HepG2 (cell line): ENCODE data around the gene POP7. TPM values are rescaled to one million over a fixed set of nuclear protein-coding genes. Genes with fewer than 3 reads are reported as not detected.
A peak's percentile ranks its signal among the peaks of the same experiment; 100 is the strongest.

Source experiments
- AGO2 ChIP-seq: fragments of 200-400 bp; formaldehyde crosslinking; optimal IDR thresholded peaks from 2 replicates; pipeline ENCODE3; 2017; ENCODE audit warnings: mild to moderate bottlenecking, low read depth, low read length, moderate library complexity
- BATF2 ChIP-seq: sonication (generic); formaldehyde crosslinking; IDR thresholded peaks from 2 replicates; pipeline ENCODE4 v1.8.0; 2022; ENCODE audit warnings: mild to moderate bottlenecking, missing genetic modification reagents, moderate library complexity
- CBX5 ChIP-seq: sonication (generic); formaldehyde crosslinking; IDR thresholded peaks from 2 replicates; pipeline ENCODE4 v1.4.0; 2020; ENCODE audit warnings: missing genetic modification reagents, borderline replicate concordance
- CREB1 ChIP-seq, 2 experiments: fragments of 450-650 bp in 1 of 2; IDR thresholded peaks; 2 replicates each; pipeline ENCODE4 v1.6.1; 2016 to 2017; ENCODE audit warnings: control low read depth in 1 of 2, mild to moderate bottlenecking in 1 of 2, missing compliant biosample characterization in 1 of 2, missing genetic modification characterization in 1 of 2
- DMAP1 ChIP-seq: IDR thresholded peaks from 2 replicates; pipeline ENCODE4 v1.6.1; 2016
- HOMEZ ChIP-seq: IDR thresholded peaks from 2 replicates; pipeline ENCODE4 v1.6.1; 2016; ENCODE audit warnings: low read depth
- PHF20 ChIP-seq: sonication (generic); formaldehyde crosslinking; IDR thresholded peaks from 2 replicates; pipeline ENCODE4 v1.5.0; 2020; ENCODE audit warnings: mild to moderate bottlenecking, missing genetic modification reagents
- PHF8 ChIP-seq: sonication (generic); formaldehyde crosslinking; IDR thresholded peaks from 2 replicates; pipeline ENCODE4 v1.5.0; 2020; ENCODE audit warnings: missing genetic modification reagents
- POLR2G ChIP-seq: fragments of 200-400 bp; formaldehyde crosslinking; IDR thresholded peaks from 2 replicates; pipeline ENCODE4 v1.6.1; 2018; ENCODE audit warnings: mild to moderate bottlenecking, low read depth, low read length, moderate library complexity
- SYNCRIP ChIP-seq: fragments of 200-400 bp; formaldehyde crosslinking; IDR thresholded peaks from 2 replicates; pipeline ENCODE4 v1.6.1; 2018; ENCODE audit warnings: mild to moderate bottlenecking, low read depth, low read length; ENCODE audit not compliant: insufficient read depth
- TCF12 ChIP-seq, 2 experiments: fragments of 450-650 bp in 1 of 2; sonication (generic) in 1 of 2; formaldehyde crosslinking in 1 of 2; IDR thresholded peaks; 2 replicates each; pipeline versions ENCODE4 v1.6.1 to v1.8.0; 2017 to 2022; ENCODE audit warnings: antibody characterized with exemption in 1 of 2, mild to moderate bottlenecking in 1 of 2, missing genetic modification reagents in 1 of 2, moderate library complexity in 1 of 2
- TMF1 ChIP-seq: sonication (generic); formaldehyde crosslinking; IDR thresholded peaks from 2 replicates; pipeline ENCODE4 v1.8.1; 2022; ENCODE audit warnings: low read depth, missing genetic modification reagents
- TP53 ChIP-seq: sonication (generic); formaldehyde crosslinking; conservative IDR thresholded peaks from 2 replicates; pipeline ENCODE4 v1.4.0; 2020; ENCODE audit warnings: missing genetic modification reagents
- ZBTB10 ChIP-seq: sonication (generic); formaldehyde crosslinking; IDR thresholded peaks from 2 replicates; pipeline ENCODE4 v1.4.0; 2020; ENCODE audit warnings: missing genetic modification reagents, borderline replicate concordance
- ZBTB42 ChIP-seq: sonication (generic); formaldehyde crosslinking; IDR thresholded peaks from 2 replicates; pipeline ENCODE4 v1.5.0; 2020; ENCODE audit warnings: mild to moderate bottlenecking, missing genetic modification reagents
- ZBTB43 ChIP-seq: sonication (generic); formaldehyde crosslinking; conservative IDR thresholded peaks from 2 replicates; pipeline ENCODE4 v1.4.0; 2020; ENCODE audit warnings: missing genetic modification reagents
- ZGPAT ChIP-seq: IDR thresholded peaks from 2 replicates; pipeline ENCODE4 v1.6.1; 2016; ENCODE audit warnings: mild to moderate bottlenecking
- ZNF564 ChIP-seq: sonication (generic); formaldehyde crosslinking; IDR thresholded peaks from 2 replicates; pipeline ENCODE4 v1.8.1; 2023; ENCODE audit warnings: mild to moderate bottlenecking, missing genetic modification reagents
- polyA plus RNA-seq, 8 experiments: library from polyadenylated mRNA; depleted of rRNA in 3 of 8; stranded (reverse) in 7 of 8; unstranded in 1 of 8; fragments of >200 nt; fragmentation: Illumina TruSeq in 4 of 8; extraction: Trizol in 4 of 8; gene quantifications; 2 replicates each; pipeline versions ENCODE4 v1.2.1 to v1.2.3, GENCODE V29; 2011 to 2016; ENCODE audit warnings: low read depth in 4 of 8, missing spikeins in 1 of 8, mixed read lengths in 1 of 8; ENCODE audit not compliant: insufficient read depth in 1 of 8
- total RNA-seq, 5 experiments: library from RNA; depleted of rRNA; stranded (reverse); fragments of >200 nt; fragmentation: Illumina TruSeq; extraction: Trizol; gene quantifications; 2 replicates each; pipeline ENCODE4 v1.2.3, GENCODE V29; 2016; ENCODE audit warnings: low read depth in 1 of 5

The POP7 gene
- total and polyA plus RNA-seq, 2 of the 13 experiments (the other 11 are each of a cell fraction or from before 2014, with no cell fraction given), result 63.9 to 91.1 TPM

GRCh38 chr7:100705753-100706671 lies at the start of gene POP7 (continued):
- TF ChIP-seq POLR2G (peak; percentile 89), ZNF564 (CRISPR knock-in tag) (peak; percentile 77), TP53 (no peak), ZBTB43 (CRISPR knock-in tag) (peak; percentile 9; the same call in 1 of the 2 replicates), CREB1 (IDR thresholded peaks at IDR 0.05) (peak; percentile 88), CREB1 (CRISPR knock-in tag; IDR thresholded peaks at IDR 0.05) (peak; percentile 90), CBX5 (CRISPR knock-in tag) (peak; percentile 49; the same call in 1 of the 2 replicates), PHF20 (CRISPR knock-in tag) (peak; percentile 86), ZBTB42 (CRISPR knock-in tag) (0 out of 2 replicates have a peak, but pooled peaks have one; percentile 27), PHF8 (CRISPR knock-in tag) (peak; percentile 79), TMF1 (CRISPR knock-in tag) (peak; percentile 66; the same call in 1 of the 2 replicates), DMAP1 (peak; percentile 93), ZGPAT (CRISPR knock-in tag) (peak; percentile 46), ZBTB10 (CRISPR knock-in tag) (peak; percentile 17; the same call in 1 of the 2 replicates), BATF2 (CRISPR knock-in tag) (no peak), HOMEZ (CRISPR knock-in tag) (0 out of 2 replicates have a peak, but pooled peaks have one; percentile 40), TCF12 (IDR thresholded peaks at IDR 0.05) (no peak), TCF12 (CRISPR knock-in tag; IDR thresholded peaks at IDR 0.05) (peak; percentile 92), SYNCRIP (no peak), AGO2 (peak; percentile 49)
